ENCODE data around the gene CLDN4. TPM values are rescaled to one million over a fixed set of nuclear protein-coding genes. Genes with fewer than 3 reads are reported as not detected.

CLDN4 gene
- total RNA-seq (1 to 10 TPM in 1 of 2 donors, under 1 TPM in 1; 0.37 to 1.4 TPM), polyA plus RNA-seq (1 to 10 TPM; 1.2 to 2.0 TPM)

- H3K27me3 ChIP-seq (ENCODE audit: control insufficient read depth in 4 of 4, insufficient read depth in 4 of 4, low read length in 3 of 4) = no peaks in the 10 kb centered on the region
- WGBS = 67% methylated on average over 42 of the region's 42 CpGs
- H3K36me3 ChIP-seq (ENCODE audit: control insufficient read depth in 4 of 4, insufficient read depth in 3 of 4, low read depth in 1 of 4, low read length in 3 of 4) = no peaks in the 10 kb centered on the region
- no peak for DNase-seq (ENCODE audit: low spot score)
- no peaks in the 10 kb centered on the region for H3K9me3 ChIP-seq (ENCODE audit: control insufficient read depth in 4 of 4, low read length in 3 of 4)
- H3K4me3 ChIP-seq (ENCODE audit: low read depth in 1 of 3, low read length in 3 of 3) = no peak within 1 kb of the TSS
- H3K27ac ChIP-seq (ENCODE audit: low read depth in 1 of 2, low read length in 2 of 2) = peak within 1 kb of the TSS in 1 of 2 donors; percentile 22
- TF ChIP-seq TAF1 (conservative IDR thresholded peaks at IDR 0.05) (no peak), JUND (IDR thresholded peaks at IDR 0.05) (no peak), HNF4G (IDR thresholded peaks at IDR 0.05) (no peak), ATF3 (IDR thresholded peaks at IDR 0.05) (no peak), YY1 (IDR thresholded peaks at IDR 0.05) (no peak), REST (IDR thresholded peaks at IDR 0.05) (no peak), HNF4A (conservative IDR thresholded peaks at IDR 0.05) (no peak), GABPA (IDR thresholded peaks at IDR 0.05 in 1 of 2, conservative IDR thresholded peaks at IDR 0.05 in 1 of 2) (no peak), EGR1 (IDR thresholded peaks at IDR 0.05; ENCODE audit: low read depth in 2 of 2) (no peak), FOXA2 (IDR thresholded peaks at IDR 0.05) (no peak), FOXA1 (IDR thresholded peaks at IDR 0.05) (no peak), SP1 (IDR thresholded peaks at IDR 0.05) (no peak), MAX (IDR thresholded peaks at IDR 0.05) (no peak), RXRA (IDR thresholded peaks at IDR 0.05) (no peak), RAD21 (IDR thresholded peaks at IDR 0.05) (no peak), NR2F2 (IDR thresholded peaks at IDR 0.05) (no peak)
- TF ChIP-seq, protein P1, sequence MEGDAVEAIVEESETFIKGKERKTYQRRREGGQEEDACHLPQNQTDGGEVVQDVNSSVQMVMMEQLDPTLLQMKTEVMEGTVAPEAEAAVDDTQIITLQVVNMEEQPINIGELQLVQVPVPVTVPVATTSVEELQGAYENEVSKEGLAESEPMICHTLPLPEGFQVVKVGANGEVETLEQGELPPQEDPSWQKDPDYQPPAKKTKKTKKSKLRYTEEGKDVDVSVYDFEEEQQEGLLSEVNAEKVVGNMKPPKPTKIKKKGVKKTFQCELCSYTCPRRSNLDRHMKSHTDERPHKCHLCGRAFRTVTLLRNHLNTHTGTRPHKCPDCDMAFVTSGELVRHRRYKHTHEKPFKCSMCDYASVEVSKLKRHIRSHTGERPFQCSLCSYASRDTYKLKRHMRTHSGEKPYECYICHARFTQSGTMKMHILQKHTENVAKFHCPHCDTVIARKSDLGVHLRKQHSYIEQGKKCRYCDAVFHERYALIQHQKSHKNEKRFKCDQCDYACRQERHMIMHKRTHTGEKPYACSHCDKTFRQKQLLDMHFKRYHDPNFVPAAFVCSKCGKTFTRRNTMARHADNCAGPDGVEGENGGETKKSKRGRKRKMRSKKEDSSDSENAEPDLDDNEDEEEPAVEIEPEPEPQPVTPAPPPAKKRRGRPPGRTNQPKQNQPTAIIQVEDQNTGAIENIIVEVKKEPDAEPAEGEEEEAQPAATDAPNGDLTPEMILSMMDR (IDR thresholded peaks at IDR 0.05; ENCODE audit: low read depth, low read length, missing input control) = no peak
- TF ChIP-seq, protein P2, sequence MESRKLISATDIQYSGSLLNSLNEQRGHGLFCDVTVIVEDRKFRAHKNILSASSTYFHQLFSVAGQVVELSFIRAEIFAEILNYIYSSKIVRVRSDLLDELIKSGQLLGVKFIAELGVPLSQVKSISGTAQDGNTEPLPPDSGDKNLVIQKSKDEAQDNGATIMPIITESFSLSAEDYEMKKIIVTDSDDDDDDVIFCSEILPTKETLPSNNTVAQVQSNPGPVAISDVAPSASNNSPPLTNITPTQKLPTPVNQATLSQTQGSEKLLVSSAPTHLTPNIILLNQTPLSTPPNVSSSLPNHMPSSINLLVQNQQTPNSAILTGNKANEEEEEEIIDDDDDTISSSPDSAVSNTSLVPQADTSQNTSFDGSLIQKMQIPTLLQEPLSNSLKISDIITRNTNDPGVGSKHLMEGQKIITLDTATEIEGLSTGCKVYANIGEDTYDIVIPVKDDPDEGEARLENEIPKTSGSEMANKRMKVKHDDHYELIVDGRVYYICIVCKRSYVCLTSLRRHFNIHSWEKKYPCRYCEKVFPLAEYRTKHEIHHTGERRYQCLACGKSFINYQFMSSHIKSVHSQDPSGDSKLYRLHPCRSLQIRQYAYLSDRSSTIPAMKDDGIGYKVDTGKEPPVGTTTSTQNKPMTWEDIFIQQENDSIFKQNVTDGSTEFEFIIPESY (IDR thresholded peaks at IDR 0.05) = no peak
- no peak within 1 kb of the TSS for H3K9ac ChIP-seq (ENCODE audit: low read depth in 1 of 2, low read length in 2 of 2)
- peaks cover 0 to 8% (median 2%) of the 10 kb centered on the region in 4 donors for H3K4me1 ChIP-seq (ENCODE audit: control insufficient read depth in 4 of 4, insufficient read depth in 4 of 4, low read length in 3 of 4)
Measured at GRCh38 chr7:73830681-73831583, at the start of gene CLDN4. CLDN4 (plus strand) TSS chr7:73830996; CDS start chr7:73831202, 206 bp downstream.

Data from liver (tissue), 9 donors.